Occipital lobe (tissue), 2 donors: ENCODE measurements around the gene AP5Z1. TPM values are rescaled to one million over a fixed set of nuclear protein-coding genes. Genes with fewer than 3 reads are reported as not detected.

Source experiments
- DNase-seq: peaks from one replicate; lab custom pipeline; 2025; lab: John Stamatoyannopoulos, UW
- total RNA-seq: library from RNA; depleted of rRNA; stranded (reverse); fragments of >200 nt; gene quantifications from one replicate; pipeline ENCODE4 v1.2.3, GENCODE V29; 2014

Gene AP5Z1
- total RNA-seq, 1 donor from 2014 or later: 14.7 TPM

- DNase-seq: no peak
Observed at GRCh38 chr7:4745971-4746919, 29.2 kb upstream of the AP5Z1 start.

- no peak for DNase-seq
Observed at GRCh38 chr7:4747013-4747412, 28.4 kb upstream of the AP5Z1 start.

DNA sequence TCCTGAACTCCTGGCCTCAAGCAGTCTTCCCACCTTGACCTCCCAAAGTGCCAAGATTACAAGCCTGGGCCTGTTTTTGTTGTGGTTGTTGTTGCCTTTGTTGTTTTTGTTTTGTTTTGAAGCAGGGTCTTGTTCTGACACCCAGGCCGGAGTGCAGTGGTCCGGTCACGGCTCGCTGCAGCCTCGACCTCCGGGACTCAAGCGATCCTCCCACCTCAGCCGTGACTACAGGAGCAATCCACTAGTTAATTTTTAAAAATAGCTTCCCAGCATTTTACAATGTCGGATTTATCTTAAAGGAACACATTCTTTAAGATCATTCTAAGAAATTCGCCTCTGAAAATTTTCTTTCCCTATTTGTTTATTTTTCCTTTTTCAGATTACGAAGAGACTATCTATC is 27.7 kb upstream of the AP5Z1 start:
- DNase-seq: no peak

DNA sequence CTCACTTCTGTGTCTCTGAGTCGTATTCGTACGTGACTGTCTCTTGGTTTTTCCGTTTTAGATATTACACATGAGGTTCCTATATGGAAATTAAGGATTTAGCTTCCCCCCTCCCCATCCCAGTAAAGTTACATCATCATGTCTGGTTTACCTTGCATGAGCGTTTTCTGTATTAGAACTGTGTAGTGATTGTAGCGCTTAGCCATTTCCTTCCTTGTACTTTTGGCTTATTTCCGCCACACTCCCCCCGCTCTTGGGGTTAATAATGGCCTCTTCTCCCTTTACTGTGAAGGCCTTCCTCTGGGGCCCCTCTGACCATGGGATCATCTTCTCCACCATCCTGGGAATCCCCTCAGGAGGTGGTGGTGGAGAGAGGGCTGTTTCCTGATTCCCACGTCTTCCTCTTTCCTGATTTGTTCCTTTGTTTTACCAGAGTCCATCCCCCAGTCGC is 27.2 kb upstream of the AP5Z1 start:
- DNase-seq: no peak

DNA sequence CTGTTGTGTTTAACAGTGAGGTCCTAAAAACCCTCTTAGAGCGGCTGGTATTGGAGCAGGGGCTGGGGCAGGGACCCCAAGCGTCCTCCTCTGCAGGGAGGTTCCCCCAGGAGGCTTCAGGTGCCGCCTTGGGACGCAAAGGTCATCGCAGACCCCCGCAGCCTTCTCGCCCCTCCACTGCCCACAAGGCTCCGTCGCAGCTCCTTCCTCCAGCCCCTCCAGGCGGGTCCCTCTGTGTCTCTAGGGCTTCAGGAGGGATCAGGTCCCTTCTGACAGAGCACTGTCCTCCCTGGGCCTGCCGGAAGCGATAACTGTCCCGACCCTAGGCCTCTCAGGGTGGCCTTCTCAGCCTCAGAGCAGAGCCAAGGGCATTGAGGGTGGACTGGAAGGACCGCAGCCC is 26.1 kb upstream of the AP5Z1 start:
- no peak for DNase-seq

DNA sequence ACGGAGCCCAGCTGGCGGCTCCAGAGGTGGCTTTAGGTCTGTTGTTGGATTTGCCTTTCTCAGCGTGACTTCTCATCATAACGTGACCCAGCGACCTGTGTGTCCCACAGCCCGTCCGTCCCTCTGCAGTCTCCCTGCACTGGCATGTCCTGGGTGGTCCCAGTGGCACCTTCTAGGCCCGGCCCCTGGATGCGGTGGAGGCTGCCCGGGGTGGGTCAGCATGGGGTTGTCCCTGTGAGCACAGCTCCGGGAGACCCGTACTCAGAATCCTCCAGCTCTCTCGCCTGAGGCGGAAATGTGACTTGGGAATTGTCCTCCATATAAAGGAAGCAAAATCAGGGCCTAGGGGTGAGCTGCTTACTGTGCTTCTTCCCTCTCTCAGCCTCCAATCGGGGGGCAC is 25.6 kb upstream of the AP5Z1 start:
- DNase-seq: no peak

- no peak for DNase-seq
Observed at GRCh38 chr7:4751398-4751947, 23.9 kb upstream of the AP5Z1 start.

DNA sequence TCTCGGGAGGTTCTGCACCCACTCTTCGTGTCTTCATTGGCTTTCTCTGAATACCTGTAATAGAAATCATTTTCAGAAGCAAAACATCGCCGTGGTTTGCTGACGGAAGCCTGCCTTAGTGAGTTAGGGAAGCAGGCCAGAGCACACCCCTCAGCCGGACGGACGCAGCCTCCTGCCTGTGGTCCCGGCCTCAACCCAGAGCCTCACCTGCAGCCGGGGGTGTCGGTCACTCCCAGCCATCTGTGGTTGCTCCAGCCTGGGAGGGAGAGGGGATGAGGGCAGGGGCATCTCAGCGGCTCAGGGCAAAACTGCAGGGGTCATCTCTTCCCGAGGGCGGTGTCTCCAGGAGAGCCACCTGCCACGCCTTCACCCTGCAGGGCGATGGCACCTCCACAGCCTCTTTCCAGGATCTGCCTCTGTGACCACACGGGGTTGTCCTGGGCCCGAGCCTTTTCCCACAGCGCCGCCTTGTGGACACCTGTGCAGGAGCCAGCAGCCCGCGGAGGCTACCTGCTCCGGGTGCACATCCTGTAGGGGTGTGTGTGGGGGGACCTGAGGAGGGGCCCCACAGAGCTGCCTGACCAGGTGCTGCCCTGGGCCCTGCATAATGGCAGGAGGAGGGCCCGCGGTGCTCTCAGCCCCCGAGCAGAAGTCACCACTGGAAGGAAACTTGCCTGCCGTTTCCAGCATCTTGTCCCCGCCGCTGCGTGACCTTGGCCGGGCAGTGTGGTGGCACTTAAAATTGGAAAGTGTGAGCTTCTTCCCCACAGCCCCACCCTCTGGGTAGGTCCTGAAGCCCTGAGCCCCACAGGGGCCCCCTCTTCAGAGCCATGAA is 21.6 kb upstream of the AP5Z1 start:
- peak; percentile 64 for DNase-seq

- DNase-seq: no peak
Observed at GRCh38 chr7:4754433-4755010, 20.9 kb upstream of the AP5Z1 start.

DNA sequence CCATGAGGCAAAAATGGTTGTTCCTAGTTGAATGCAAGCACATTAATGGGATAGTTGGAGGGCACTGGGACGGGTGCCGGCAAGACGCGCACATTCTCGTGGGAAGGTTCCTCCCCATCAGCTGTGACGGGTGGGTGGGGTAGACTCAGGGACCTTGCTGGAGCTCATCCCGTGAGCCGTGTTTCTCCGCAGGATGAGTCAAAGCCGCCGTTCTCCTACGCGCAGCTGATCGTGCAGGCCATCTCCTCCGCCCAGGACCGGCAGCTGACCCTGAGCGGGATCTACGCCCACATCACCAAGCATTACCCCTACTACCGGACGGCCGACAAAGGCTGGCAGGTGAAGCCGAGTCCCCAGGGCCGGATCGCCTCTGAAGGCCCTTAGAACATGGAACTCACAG is 20.4 kb upstream of the AP5Z1 start:
- peak; percentile 18 for DNase-seq

- no peak for DNase-seq
Observed at GRCh38 chr7:4758111-4758510, 17.3 kb upstream of the AP5Z1 start.

- no peak for DNase-seq
Observed at GRCh38 chr7:4758791-4759190, 16.6 kb upstream of the AP5Z1 start.

- DNase-seq: no peak
Observed at GRCh38 chr7:4759211-4759610, 16.2 kb upstream of the AP5Z1 start.

DNA sequence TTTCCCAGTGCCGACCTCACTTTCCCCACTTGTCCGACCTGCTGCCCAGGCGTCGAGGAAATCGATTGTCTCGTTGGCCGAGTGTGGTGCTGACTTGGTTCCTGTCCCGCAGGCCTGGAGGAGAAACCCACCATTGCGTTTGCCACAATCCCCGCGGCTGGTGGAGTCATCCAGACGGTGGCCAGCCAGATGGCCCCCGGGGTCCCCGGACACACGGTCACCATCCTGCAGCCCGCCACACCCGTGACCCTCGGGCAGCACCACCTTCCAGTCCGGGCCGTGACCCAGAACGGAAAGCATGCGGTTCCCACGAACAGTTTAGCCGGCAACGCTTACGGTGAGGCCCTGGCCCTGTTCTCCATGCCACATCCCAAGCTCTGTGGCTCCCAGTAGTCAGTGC is 14.5 kb upstream of the AP5Z1 start:
- DNase-seq: no peak

DNA sequence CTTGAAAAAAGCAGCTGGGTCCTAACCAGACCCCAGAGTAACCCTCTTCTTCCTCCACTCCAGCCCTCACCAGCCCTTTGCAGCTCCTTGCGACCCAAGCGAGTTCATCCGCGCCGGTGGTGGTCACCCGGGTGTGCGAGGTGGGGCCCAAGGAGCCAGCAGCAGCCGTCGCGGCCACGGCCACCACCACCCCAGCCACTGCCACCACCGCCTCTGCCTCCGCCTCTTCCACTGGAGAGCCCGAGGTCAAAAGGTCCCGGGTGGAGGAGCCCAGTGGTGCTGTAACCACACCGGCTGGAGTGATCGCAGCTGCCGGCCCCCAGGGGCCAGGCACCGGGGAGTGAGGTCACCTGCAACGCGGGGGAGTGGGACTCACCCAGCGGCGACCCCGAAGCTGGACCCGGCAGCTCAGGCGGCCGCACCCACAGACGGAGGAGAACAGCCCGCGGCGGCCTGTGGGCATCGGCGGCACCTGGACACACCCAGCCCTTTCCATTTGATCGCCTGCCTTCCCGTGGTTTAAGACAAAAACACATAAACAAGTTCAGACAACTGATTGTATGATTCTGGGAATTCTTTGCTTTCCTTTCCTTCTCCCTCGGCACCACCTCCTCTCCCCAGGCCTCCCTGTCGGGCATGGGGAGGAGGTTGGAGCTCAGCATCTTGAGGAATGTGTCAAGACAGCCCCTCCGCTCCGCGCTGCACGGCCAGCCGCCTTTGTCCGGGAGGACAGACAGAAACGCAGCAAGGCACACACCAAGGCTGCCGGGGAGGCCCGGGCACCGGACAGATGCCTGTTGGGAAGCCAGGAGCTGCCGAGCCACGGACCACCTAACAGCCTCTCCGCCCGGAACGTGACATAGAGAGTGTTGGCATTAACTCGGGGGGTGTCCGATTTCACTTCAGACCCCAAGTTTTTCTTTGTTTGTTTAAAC is 13.0 kb upstream of the AP5Z1 start:
- DNase-seq: no peak

- no peak for DNase-seq
Observed at GRCh38 chr7:4763091-4763793, 12.2 kb upstream of the AP5Z1 start.

DNA sequence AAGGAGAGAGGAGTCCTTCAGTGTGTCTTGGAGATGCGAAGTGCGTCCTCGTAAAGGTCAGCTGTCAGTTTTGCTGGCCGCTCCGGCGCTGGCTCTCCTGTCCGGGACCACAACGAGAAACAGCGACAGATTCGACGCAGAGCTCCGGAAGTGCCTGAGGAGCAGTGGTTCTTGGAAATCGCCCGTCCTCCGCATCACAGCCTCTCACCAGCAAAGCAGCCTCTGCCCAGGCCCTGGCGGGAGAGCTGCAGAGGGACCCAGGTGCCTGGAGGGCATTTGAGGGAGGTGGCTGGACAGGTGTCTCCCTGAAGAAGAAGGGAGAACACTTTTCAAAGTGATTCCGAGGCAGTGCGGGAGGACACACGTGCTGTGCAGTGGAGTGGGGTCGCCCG is 11.6 kb upstream of the AP5Z1 start:
- DNase-seq: no peak

GRCh38 chr7:4764402-4765007 is 10.9 kb upstream of the AP5Z1 start:
- no peak for DNase-seq

- no peak for DNase-seq
Observed at GRCh38 chr7:4765776-4766490, 9.5 kb upstream of the AP5Z1 start.
